Measurements from ENCODE around the gene RASAL2.

RASAL2 gene

GRCh38 chr1:178393370-178393769, 299.5 kb downstream of the RASAL2 start:
- no peak for DNase-seq (ENCODE audit: low spot score)

- no peak for DNase-seq (ENCODE audit: low spot score)
Observed at GRCh38 chr1:178396789-178397188, 302.9 kb downstream of the RASAL2 start.

GRCh38 chr1:178397678-178398077, 303.8 kb downstream of the RASAL2 start:
- no peak for DNase-seq (ENCODE audit: low spot score)

GRCh38 chr1:178399177-178399728, 305.3 kb downstream of the RASAL2 start:
- DNase-seq (ENCODE audit: low spot score), result no peak

- DNase-seq (ENCODE audit: low spot score), result no peak
Observed at GRCh38 chr1:178405137-178405536, 311.2 kb downstream of the RASAL2 start.

GRCh38 chr1:178407215-178407614, 313.3 kb downstream of the RASAL2 start:
- no peak for DNase-seq (ENCODE audit: low spot score)

GRCh38 chr1:178407655-178408054, 313.8 kb downstream of the RASAL2 start:
- no peak for DNase-seq (ENCODE audit: low spot score)

GRCh38 chr1:178408871-178409270, 315.0 kb downstream of the RASAL2 start:
- no peak for DNase-seq (ENCODE audit: low spot score)

GRCh38 chr1:178409541-178409940, 315.6 kb downstream of the RASAL2 start:
- no peak for DNase-seq (ENCODE audit: low spot score)

GRCh38 chr1:178411756-178412399, 318.0 kb downstream of the RASAL2 start:
- no peak for DNase-seq (ENCODE audit: low spot score)

GRCh38 chr1:178412400-178412770, 318.5 kb downstream of the RASAL2 start:
- no peak for DNase-seq (ENCODE audit: low spot score)

- no peak for DNase-seq (ENCODE audit: low spot score)
Observed at GRCh38 chr1:178417858-178418257, 324.0 kb downstream of the RASAL2 start.

GRCh38 chr1:178418284-178418955, 324.5 kb downstream of the RASAL2 start:
- no peak for DNase-seq (ENCODE audit: low spot score)

- DNase-seq (ENCODE audit: low spot score), result no peak
Observed at GRCh38 chr1:178434360-178434759, 340.5 kb downstream of the RASAL2 start.

- DNase-seq (ENCODE audit: low spot score), result no peak
Observed at GRCh38 chr1:178434899-178435435, 341.1 kb downstream of the RASAL2 start.

GRCh38 chr1:178436899-178437298, 343.0 kb downstream of the RASAL2 start:
- no peak for DNase-seq (ENCODE audit: low spot score)

GRCh38 chr1:178438432-178438831, 344.5 kb downstream of the RASAL2 start:
- no peak for DNase-seq (ENCODE audit: low spot score)

GRCh38 chr1:178442925-178443324, 349.0 kb downstream of the RASAL2 start:
- DNase-seq (ENCODE audit: low spot score), result no peak

- DNase-seq (ENCODE audit: low spot score), result no peak
Observed at GRCh38 chr1:178450871-178451270, 357.0 kb downstream of the RASAL2 start.

- no peak for DNase-seq (ENCODE audit: low spot score)
Observed at GRCh38 chr1:178451529-178451928, 357.6 kb downstream of the RASAL2 start.

GRCh38 chr1:178452013-178452412, 358.1 kb downstream of the RASAL2 start:
- no peak for DNase-seq (ENCODE audit: low spot score)

- no peak for DNase-seq (ENCODE audit: low spot score)
Observed at GRCh38 chr1:178456472-178456871, 362.6 kb downstream of the RASAL2 start.

GRCh38 chr1:178457651-178458050, 363.7 kb downstream of the RASAL2 start:
- DNase-seq (ENCODE audit: low spot score), result no peak
